ENCODE results near the gene ZNF112.

Gene ZNF112

DNA sequence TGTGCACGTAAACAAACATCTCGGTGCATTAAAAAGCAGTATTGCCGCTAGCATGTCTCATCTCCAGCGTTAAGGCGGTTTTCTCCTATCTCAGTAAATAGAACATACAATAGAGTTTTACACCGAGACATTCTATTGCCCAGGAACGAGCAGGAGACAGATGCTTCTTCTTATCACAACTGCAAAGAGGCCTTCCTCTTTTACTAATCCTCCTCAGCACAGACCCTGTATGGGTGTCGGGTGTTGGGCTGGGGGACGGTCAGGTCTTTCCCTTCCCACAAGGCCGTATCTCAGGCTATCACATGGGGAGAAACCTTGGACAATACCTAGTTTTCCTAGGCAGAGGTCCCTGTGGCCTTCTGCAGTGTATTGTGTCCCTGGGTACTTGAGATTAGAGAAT, 75.6 kb downstream of the ZNF112 start:
- DNase-seq = no peak

- no peak for DNase-seq
These were observed 78.2 kb downstream of the ZNF112 start for GRCh38 chr19:44278181-44278690.

DNA sequence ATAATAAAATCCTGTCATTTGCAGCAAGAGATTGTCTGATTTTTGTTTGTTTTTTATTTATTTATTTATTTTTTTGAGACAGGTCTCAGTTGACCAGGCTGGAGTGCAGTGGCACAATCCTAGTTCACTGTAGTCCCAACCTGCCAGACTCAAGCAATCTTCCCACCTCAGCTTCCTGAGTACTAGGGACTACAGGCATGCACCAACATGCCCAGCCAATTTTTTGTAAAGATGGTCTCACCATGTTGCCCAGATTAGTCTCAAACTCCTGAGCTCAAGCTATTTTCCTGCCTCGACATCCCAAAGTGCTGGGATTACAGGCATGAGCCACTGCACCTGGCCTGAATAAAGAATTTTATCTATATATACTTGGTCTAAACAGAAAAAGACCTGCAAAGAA, 79.1 kb downstream of the ZNF112 start:
- no peak for DNase-seq
